Measurements from ENCODE around the gene CLTB. TPM values are rescaled to one million over a fixed set of nuclear protein-coding genes. Genes with fewer than 3 reads are reported as not detected.
A peak's percentile ranks its signal among the peaks of the same experiment; 100 is the strongest.

CLTB gene
- total and polyA plus RNA-seq, 4 donors, result 14.2 to 49.4 (median 38.6) TPM

- no peaks in the 10 kb centered on the region for H3K9me3 ChIP-seq (ENCODE audit: control insufficient read depth in 4 of 4, low read length in 3 of 4)
- DNase-seq (ENCODE audit: low spot score), result no peak
- TF ChIP-seq NR2F2 (IDR thresholded peaks at IDR 0.05) (no peak), CTCF (IDR thresholded peaks at IDR 0.05; ENCODE audit: low read depth, low read length, missing input control) (no peak), RXRA (IDR thresholded peaks at IDR 0.05) (no peak), YY1 (IDR thresholded peaks at IDR 0.05) (no peak), FOXA1 (IDR thresholded peaks at IDR 0.05) (no peak), RAD21 (IDR thresholded peaks at IDR 0.05) (no peak), FOXA2 (IDR thresholded peaks at IDR 0.05) (no peak), MAX (IDR thresholded peaks at IDR 0.05) (no peak), HNF4A (conservative IDR thresholded peaks at IDR 0.05) (no peak), SP1 (IDR thresholded peaks at IDR 0.05) (no peak), JUND (IDR thresholded peaks at IDR 0.05) (no peak), HNF4G (IDR thresholded peaks at IDR 0.05) (no peak), GABPA (IDR thresholded peaks at IDR 0.05 in 1 of 2, conservative IDR thresholded peaks at IDR 0.05 in 1 of 2) (no peak), ATF3 (IDR thresholded peaks at IDR 0.05) (no peak), TAF1 (conservative IDR thresholded peaks at IDR 0.05) (no peak), EGR1 (IDR thresholded peaks at IDR 0.05; ENCODE audit: low read depth in 2 of 2) (no peak)
- TF ChIP-seq, protein P1, sequence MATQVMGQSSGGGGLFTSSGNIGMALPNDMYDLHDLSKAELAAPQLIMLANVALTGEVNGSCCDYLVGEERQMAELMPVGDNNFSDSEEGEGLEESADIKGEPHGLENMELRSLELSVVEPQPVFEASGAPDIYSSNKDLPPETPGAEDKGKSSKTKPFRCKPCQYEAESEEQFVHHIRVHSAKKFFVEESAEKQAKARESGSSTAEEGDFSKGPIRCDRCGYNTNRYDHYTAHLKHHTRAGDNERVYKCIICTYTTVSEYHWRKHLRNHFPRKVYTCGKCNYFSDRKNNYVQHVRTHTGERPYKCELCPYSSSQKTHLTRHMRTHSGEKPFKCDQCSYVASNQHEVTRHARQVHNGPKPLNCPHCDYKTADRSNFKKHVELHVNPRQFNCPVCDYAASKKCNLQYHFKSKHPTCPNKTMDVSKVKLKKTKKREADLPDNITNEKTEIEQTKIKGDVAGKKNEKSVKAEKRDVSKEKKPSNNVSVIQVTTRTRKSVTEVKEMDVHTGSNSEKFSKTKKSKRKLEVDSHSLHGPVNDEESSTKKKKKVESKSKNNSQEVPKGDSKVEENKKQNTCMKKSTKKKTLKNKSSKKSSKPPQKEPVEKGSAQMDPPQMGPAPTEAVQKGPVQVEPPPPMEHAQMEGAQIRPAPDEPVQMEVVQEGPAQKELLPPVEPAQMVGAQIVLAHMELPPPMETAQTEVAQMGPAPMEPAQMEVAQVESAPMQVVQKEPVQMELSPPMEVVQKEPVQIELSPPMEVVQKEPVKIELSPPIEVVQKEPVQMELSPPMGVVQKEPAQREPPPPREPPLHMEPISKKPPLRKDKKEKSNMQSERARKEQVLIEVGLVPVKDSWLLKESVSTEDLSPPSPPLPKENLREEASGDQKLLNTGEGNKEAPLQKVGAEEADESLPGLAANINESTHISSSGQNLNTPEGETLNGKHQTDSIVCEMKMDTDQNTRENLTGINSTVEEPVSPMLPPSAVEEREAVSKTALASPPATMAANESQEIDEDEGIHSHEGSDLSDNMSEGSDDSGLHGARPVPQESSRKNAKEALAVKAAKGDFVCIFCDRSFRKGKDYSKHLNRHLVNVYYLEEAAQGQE (IDR thresholded peaks at IDR 0.05), result no peak
- TF ChIP-seq, protein P2, sequence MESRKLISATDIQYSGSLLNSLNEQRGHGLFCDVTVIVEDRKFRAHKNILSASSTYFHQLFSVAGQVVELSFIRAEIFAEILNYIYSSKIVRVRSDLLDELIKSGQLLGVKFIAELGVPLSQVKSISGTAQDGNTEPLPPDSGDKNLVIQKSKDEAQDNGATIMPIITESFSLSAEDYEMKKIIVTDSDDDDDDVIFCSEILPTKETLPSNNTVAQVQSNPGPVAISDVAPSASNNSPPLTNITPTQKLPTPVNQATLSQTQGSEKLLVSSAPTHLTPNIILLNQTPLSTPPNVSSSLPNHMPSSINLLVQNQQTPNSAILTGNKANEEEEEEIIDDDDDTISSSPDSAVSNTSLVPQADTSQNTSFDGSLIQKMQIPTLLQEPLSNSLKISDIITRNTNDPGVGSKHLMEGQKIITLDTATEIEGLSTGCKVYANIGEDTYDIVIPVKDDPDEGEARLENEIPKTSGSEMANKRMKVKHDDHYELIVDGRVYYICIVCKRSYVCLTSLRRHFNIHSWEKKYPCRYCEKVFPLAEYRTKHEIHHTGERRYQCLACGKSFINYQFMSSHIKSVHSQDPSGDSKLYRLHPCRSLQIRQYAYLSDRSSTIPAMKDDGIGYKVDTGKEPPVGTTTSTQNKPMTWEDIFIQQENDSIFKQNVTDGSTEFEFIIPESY (IDR thresholded peaks at IDR 0.05), result no peak
- H3K9ac ChIP-seq (ENCODE audit: low read depth in 1 of 2, low read length in 2 of 2), result peak overlapping the region; percentile 30 to 43
- no peaks in the 10 kb centered on the region for H3K27me3 ChIP-seq (ENCODE audit: control insufficient read depth in 4 of 4, insufficient read depth in 4 of 4, low read length in 3 of 4)
- no peak overlapping the region for H3K27ac ChIP-seq (ENCODE audit: low read depth in 1 of 2, low read length in 2 of 2)
- WGBS, result 35% methylated on average over 28 of the region's 28 CpGs
- peaks cover 5 to 27% (median 11%) of the 10 kb centered on the region in 4 donors for H3K4me1 ChIP-seq (ENCODE audit: control insufficient read depth in 4 of 4, insufficient read depth in 4 of 4, low read length in 3 of 4)
- no peaks in the 10 kb centered on the region for H3K36me3 ChIP-seq (ENCODE audit: control insufficient read depth in 4 of 4, insufficient read depth in 3 of 4, low read depth in 1 of 4, low read length in 3 of 4)
- H3K4me3 ChIP-seq (ENCODE audit: low read depth in 1 of 3, low read length in 3 of 3), result peak overlapping the region; percentile 61 to 80 (median 80)
Measured at GRCh38 chr5:176364765-176365350, 51.5 kb downstream of the CLTB start.

Data from liver (tissue), 9 donors.